Measurements from ENCODE around the gene NRXN3.

Gene NRXN3

DNA sequence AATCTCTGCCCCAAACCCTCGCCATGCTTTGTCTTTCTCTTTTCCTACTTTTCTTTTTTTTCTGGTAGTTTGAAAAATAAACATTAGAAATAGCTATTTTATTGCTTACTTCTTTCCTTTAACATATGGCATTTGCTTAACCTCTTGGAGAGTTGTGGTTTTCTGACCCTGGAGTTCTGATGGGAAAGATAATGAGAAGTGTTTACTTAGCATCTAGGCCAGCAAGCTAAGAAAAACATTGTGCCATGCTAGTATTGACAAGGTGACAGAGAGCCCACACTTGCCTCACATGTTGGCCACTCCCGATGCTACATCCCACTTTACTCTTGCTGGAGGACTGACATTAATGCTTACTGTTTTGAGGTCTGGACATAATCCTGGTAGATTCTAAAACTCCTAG lies 1154.9 kb downstream of the NRXN3 start:
- no peaks in the 10 kb centered on the region for H3K4me1 Mint-ChIP-seq
- H3K27ac Mint-ChIP-seq, result no peak overlapping the region
- no peak overlapping the region for H3K4me3 Mint-ChIP-seq
- peaks cover 4% of the 10 kb centered on the region for H3K9me3 Mint-ChIP-seq
- no peak for DNase-seq (ENCODE audit: low spot score in 2 of 2)
- no peak for ATAC-seq
- H3K36me3 Mint-ChIP-seq, result no peaks in the 10 kb centered on the region

GRCh38 chr14:79325557-79325956 lies 1155.4 kb downstream of the NRXN3 start:
- ATAC-seq (no peak), DNase-seq (ENCODE audit: low spot score in 2 of 2) (no peak)
- peaks cover 4% of the 10 kb centered on the region for H3K9me3 Mint-ChIP-seq
- H3K36me3 Mint-ChIP-seq, result no peaks in the 10 kb centered on the region
- no peak overlapping the region for H3K4me3 Mint-ChIP-seq
- H3K4me1 Mint-ChIP-seq, result no peaks in the 10 kb centered on the region
- no peak overlapping the region for H3K27ac Mint-ChIP-seq

GRCh38 chr14:79328863-79329262 lies 1158.7 kb downstream of the NRXN3 start:
- DNase-seq (ENCODE audit: low spot score in 2 of 2) (no peak), ATAC-seq (no peak)
- Mint-ChIP-seq H3K36me3 (no peaks in the 10 kb centered on the region), H3K4me3 (no peak overlapping the region), H3K4me1 (no peaks in the 10 kb centered on the region), H3K9me3 (peaks cover 6% of the 10 kb centered on the region), H3K27ac (no peak overlapping the region)

DNA sequence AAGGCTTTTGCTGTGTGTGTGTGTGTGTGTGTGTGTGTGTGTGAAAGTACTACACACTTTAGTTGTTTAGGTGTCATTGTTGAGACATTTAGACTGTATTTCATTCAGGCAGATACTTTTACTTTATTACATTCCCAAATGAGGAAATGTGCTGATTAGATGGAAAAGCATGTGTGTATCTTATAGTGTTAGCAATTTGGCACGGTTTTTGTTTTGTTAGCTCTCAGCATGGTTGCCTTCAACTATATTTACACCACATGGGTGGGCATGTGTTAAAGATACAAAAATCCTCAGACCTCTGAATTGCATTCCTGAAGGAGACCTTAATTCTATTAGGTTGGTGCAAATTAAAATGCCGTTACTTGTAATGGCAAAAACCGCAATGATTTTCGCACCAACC lies 1161.7 kb downstream of the NRXN3 start:
- Mint-ChIP-seq H3K4me3 (no peak overlapping the region), H3K27ac (no peak overlapping the region), H3K4me1 (no peaks in the 10 kb centered on the region), H3K36me3 (no peaks in the 10 kb centered on the region), H3K9me3 (peaks cover 6% of the 10 kb centered on the region)
- ATAC-seq, result no peak
- no peak for DNase-seq (ENCODE audit: low spot score in 2 of 2)

GRCh38 chr14:79332504-79333197 lies 1162.5 kb downstream of the NRXN3 start:
- DNase-seq (ENCODE audit: low spot score in 2 of 2), result no peak
- H3K9me3 Mint-ChIP-seq, result peaks cover 6% of the 10 kb centered on the region
- no peak for ATAC-seq
- no peak overlapping the region for H3K27ac Mint-ChIP-seq
- H3K4me3 Mint-ChIP-seq, result no peak overlapping the region
- no peaks in the 10 kb centered on the region for H3K36me3 Mint-ChIP-seq
- no peaks in the 10 kb centered on the region for H3K4me1 Mint-ChIP-seq

DNA sequence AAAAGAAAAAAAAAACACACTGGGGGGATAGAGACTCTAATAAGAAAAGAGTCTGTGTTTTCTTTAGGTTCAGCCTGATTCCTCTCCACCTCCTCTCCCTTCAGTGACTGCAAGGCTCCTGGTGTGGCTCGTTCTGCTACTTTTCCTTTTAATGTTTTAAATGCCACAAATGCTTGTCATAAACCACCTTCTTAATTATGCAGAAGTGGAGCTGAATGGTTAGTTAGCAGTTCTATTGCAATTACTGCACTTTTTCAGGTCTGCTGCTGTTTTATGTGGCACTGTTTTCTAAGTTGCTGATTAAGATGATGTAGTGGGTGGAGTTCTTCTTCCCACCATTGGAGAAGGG lies 1163.0 kb downstream of the NRXN3 start:
- ATAC-seq (no peak), DNase-seq (ENCODE audit: low spot score in 2 of 2) (no peak)
- Mint-ChIP-seq H3K36me3 (no peaks in the 10 kb centered on the region), H3K9me3 (peaks cover 6% of the 10 kb centered on the region), H3K27ac (no peak overlapping the region), H3K4me3 (no peak overlapping the region), H3K4me1 (no peaks in the 10 kb centered on the region)

GRCh38 chr14:79334272-79334671 lies 1164.1 kb downstream of the NRXN3 start:
- no peak for DNase-seq (ENCODE audit: low spot score in 2 of 2)
- Mint-ChIP-seq H3K9me3 (peaks cover 9% of the 10 kb centered on the region), H3K4me3 (no peak overlapping the region), H3K36me3 (no peaks in the 10 kb centered on the region), H3K4me1 (no peaks in the 10 kb centered on the region), H3K27ac (no peak overlapping the region)
- no peak for ATAC-seq

DNA sequence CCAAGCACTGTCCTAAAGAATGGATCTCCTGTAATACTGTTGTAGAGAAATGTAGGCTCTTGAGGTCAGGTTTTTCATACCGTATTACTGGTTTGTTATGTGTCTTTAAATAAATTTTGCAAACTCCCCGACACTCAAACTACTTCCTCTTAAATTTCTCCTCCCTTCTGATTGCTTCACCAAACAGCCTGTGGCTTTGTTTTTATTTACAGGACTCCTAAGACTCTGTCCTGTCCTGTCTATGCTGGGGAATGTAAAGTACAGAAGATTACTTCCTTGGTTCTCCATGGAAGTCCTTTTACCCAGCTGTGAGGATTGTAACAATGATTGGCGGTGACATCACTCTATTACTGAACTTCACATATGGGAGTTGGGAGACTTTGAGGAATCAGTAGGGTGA lies 1167.6 kb downstream of the NRXN3 start:
- DNase-seq (ENCODE audit: low spot score in 2 of 2) (no peak), ATAC-seq (no peak)
- Mint-ChIP-seq H3K27ac (no peak overlapping the region), H3K4me3 (no peak overlapping the region), H3K9me3 (peaks cover 9% of the 10 kb centered on the region), H3K36me3 (no peaks in the 10 kb centered on the region), H3K4me1 (no peaks in the 10 kb centered on the region)

DNA sequence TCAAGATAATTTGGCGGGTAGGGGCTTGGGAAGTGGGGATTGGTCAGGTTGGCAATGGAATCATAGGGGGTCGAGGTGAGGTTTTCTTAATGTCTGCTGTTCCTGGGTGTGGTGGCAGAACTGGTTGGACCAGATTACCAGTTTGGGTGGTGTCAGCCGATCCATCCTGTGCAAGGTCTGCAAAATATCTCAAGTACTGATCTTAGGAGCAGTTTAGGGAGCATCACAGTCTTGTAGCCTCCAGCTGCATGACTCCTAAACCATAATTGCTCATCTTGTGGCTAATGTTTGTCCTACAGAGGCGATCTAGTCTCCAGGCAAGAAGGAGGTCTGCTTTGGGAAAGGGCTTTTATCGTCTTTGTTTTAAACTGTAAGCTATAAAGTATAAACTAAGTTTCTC lies 1172.8 kb downstream of the NRXN3 start:
- no peak overlapping the region for H3K4me3 Mint-ChIP-seq
- peaks cover 7% of the 10 kb centered on the region for H3K9me3 Mint-ChIP-seq
- no peaks in the 10 kb centered on the region for H3K36me3 Mint-ChIP-seq
- no peak overlapping the region for H3K27ac Mint-ChIP-seq
- DNase-seq (ENCODE audit: low spot score in 2 of 2) (no peak), ATAC-seq (no peak)
- H3K4me1 Mint-ChIP-seq, result no peaks in the 10 kb centered on the region

GRCh38 chr14:79351011-79351410 lies 1180.8 kb downstream of the NRXN3 start:
- DNase-seq (ENCODE audit: low spot score in 2 of 2), result no peak
- ATAC-seq, result no peak
- peaks cover 7% of the 10 kb centered on the region for H3K9me3 Mint-ChIP-seq
- no peak overlapping the region for H3K27ac Mint-ChIP-seq
- H3K4me1 Mint-ChIP-seq, result no peaks in the 10 kb centered on the region
- H3K4me3 Mint-ChIP-seq, result no peak overlapping the region
- no peaks in the 10 kb centered on the region for H3K36me3 Mint-ChIP-seq

- H3K4me1 Mint-ChIP-seq, result no peaks in the 10 kb centered on the region
- H3K27ac Mint-ChIP-seq, result no peak overlapping the region
- ATAC-seq, result no peak
- no peaks in the 10 kb centered on the region for H3K36me3 Mint-ChIP-seq
- no peak overlapping the region for H3K4me3 Mint-ChIP-seq
- peaks cover 3% of the 10 kb centered on the region for H3K9me3 Mint-ChIP-seq
- no peak for DNase-seq (ENCODE audit: low spot score in 2 of 2)
Measured at GRCh38 chr14:79352076-79352630, 1182.0 kb downstream of the NRXN3 start.

- Mint-ChIP-seq H3K9me3 (no peaks in the 10 kb centered on the region), H3K4me3 (no peak overlapping the region), H3K27ac (no peak overlapping the region), H3K36me3 (no peaks in the 10 kb centered on the region), H3K4me1 (no peaks in the 10 kb centered on the region)
- no peak for ATAC-seq
- DNase-seq (ENCODE audit: low spot score in 2 of 2), result no peak
Measured at GRCh38 chr14:79354336-79354735, 1184.2 kb downstream of the NRXN3 start.

GRCh38 chr14:79356040-79356439 lies 1185.9 kb downstream of the NRXN3 start:
- H3K27ac Mint-ChIP-seq, result no peak overlapping the region
- no peaks in the 10 kb centered on the region for H3K36me3 Mint-ChIP-seq
- no peak for ATAC-seq
- no peaks in the 10 kb centered on the region for H3K9me3 Mint-ChIP-seq
- H3K4me3 Mint-ChIP-seq, result no peak overlapping the region
- H3K4me1 Mint-ChIP-seq, result no peaks in the 10 kb centered on the region
- no peak for DNase-seq (ENCODE audit: low spot score in 2 of 2)

GRCh38 chr14:79357307-79357706 lies 1187.1 kb downstream of the NRXN3 start:
- Mint-ChIP-seq H3K27ac (no peak overlapping the region), H3K4me1 (no peaks in the 10 kb centered on the region), H3K4me3 (no peak overlapping the region), H3K9me3 (no peaks in the 10 kb centered on the region), H3K36me3 (no peaks in the 10 kb centered on the region)
- ATAC-seq, result no peak
- no peak for DNase-seq (ENCODE audit: low spot score in 2 of 2)

- ATAC-seq (no peak), DNase-seq (ENCODE audit: low spot score in 2 of 2) (no peak)
- Mint-ChIP-seq H3K36me3 (no peaks in the 10 kb centered on the region), H3K9me3 (peaks cover 15% of the 10 kb centered on the region), H3K27ac (no peak overlapping the region), H3K4me1 (no peaks in the 10 kb centered on the region), H3K4me3 (no peak overlapping the region)
Measured at GRCh38 chr14:79363291-79363690, 1193.1 kb downstream of the NRXN3 start.

- no peak for DNase-seq (ENCODE audit: low spot score in 2 of 2)
- Mint-ChIP-seq H3K4me1 (no peaks in the 10 kb centered on the region), H3K36me3 (no peaks in the 10 kb centered on the region), H3K4me3 (no peak overlapping the region), H3K27ac (no peak overlapping the region), H3K9me3 (peaks cover 18% of the 10 kb centered on the region)
- ATAC-seq, result no peak
Measured at GRCh38 chr14:79369359-79370332, 1199.5 kb downstream of the NRXN3 start.
